Astrocyte of the spinal cord (primary cell): ENCODE measurements around the gene PSMA5.

Experiments
- DNase-seq: peaks from one replicate; pipeline ENCODE4 v3.0.0; 2011; ENCODE audit warnings: low read depth, low spot score
- H3K4me3 ChIP-seq: 2 replicates; pipeline ENCODE4 v1.5.1; 2011; ENCODE audit warnings: low read depth, mild to moderate bottlenecking, low read length, moderate library complexity
- in situ Hi-C: cut with HindIII; loops from 2 replicates; pipeline ENCODE4 v1.10.0; 2017; ENCODE audit warnings: low sequenced_read_pairs
- TF ChIP-seq, protein P1 (sequence below): IDR thresholded peaks from 2 replicates; pipeline ENCODE4 v1.5.1; 2012; ENCODE audit warnings: low read depth, mild to moderate bottlenecking, low read length, inconsistent platforms

The PSMA5 gene

DNA sequence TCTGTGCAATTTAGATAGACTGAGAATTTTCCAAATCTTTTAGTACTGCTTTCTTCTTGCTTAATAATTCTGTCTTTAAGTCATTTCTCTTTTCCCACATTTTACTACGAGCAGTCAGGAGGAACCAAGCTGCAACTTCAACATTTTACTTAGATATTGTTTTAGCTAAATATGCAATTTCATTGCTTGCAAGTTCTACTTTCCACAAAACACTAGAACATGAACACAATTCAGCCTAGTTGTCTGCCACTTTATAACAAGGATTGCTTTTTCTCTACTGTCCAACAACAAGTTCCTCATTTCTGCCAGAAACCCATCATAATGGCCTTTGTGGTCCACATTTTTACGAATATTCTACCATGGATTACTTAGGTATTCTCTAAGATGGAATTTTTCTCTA is 65.2 kb downstream of the PSMA5 start:
- DNase-seq, result no peak
- TF ChIP-seq, protein P1, sequence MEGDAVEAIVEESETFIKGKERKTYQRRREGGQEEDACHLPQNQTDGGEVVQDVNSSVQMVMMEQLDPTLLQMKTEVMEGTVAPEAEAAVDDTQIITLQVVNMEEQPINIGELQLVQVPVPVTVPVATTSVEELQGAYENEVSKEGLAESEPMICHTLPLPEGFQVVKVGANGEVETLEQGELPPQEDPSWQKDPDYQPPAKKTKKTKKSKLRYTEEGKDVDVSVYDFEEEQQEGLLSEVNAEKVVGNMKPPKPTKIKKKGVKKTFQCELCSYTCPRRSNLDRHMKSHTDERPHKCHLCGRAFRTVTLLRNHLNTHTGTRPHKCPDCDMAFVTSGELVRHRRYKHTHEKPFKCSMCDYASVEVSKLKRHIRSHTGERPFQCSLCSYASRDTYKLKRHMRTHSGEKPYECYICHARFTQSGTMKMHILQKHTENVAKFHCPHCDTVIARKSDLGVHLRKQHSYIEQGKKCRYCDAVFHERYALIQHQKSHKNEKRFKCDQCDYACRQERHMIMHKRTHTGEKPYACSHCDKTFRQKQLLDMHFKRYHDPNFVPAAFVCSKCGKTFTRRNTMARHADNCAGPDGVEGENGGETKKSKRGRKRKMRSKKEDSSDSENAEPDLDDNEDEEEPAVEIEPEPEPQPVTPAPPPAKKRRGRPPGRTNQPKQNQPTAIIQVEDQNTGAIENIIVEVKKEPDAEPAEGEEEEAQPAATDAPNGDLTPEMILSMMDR, result no peak
- H3K4me3 ChIP-seq, result no peak overlapping the region
- in situ Hi-C loops, result no loop called here

DNA sequence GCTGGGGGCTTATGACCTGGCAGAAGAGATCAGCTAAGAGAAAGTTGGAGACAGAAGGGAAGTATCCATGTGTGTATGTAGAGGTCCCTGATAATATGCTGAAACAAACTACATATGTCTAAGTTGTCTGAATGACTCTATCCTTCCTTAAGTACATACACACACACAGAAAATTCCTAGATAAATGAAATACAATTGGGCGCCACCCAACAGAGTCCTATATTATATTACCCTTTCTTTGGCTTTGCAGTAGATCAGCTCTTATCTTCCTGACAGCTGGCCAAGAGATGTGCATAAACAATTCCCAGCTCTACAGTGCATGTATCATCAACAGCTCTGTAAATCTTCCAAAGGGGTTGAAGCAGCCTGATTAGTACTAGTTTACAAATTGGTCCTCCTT is 68.6 kb downstream of the PSMA5 start:
- no peak overlapping the region for H3K4me3 ChIP-seq
- in situ Hi-C loops, result no loop called here
- DNase-seq, result no peak
- TF ChIP-seq, protein P1, result no peak

DNA sequence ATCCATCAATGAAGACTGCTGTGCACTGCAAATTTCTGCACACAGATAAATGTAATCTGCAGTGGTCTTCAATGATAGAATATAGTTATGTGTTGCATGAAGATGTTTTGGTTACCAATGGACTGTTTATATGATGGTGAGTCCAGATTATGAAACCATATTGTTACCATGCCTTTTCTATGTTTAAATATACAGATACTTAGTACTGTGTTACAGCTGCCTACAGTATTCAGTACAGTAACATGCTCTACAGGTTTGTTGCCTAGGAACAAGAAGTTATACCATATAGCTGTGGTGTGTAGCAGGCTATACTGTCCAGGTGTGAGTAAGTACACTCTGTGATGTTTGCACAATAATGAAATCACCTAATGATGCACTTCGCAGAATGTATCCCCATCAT is 69.3 kb downstream of the PSMA5 start:
- TF ChIP-seq, protein P1, result no peak
- no peak for DNase-seq
- H3K4me3 ChIP-seq, result no peak overlapping the region
- in situ Hi-C loops, result no loop called here

DNA sequence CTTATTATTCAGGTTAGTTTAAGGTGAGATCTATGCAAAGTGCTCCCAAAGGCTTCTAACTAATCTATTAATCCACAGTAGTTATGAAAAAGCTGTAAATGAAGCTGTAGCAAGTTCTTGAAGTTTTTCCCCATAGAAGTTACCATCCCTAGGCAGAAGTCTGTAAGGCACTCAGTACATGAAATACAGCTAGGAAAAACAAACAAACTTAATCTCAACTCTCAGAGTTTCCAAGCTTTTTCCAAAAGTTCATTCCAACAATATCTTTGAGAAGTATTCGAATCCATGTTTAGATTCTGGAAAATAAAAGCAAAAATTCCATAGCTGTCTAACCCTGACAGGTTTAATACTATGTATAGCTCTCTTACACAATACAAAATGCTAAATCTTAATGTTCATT is 69.7 kb downstream of the PSMA5 start:
- TF ChIP-seq, protein P1, result no peak
- DNase-seq, result no peak
- in situ Hi-C loops, result no loop called here
- H3K4me3 ChIP-seq, result no peak overlapping the region

DNA sequence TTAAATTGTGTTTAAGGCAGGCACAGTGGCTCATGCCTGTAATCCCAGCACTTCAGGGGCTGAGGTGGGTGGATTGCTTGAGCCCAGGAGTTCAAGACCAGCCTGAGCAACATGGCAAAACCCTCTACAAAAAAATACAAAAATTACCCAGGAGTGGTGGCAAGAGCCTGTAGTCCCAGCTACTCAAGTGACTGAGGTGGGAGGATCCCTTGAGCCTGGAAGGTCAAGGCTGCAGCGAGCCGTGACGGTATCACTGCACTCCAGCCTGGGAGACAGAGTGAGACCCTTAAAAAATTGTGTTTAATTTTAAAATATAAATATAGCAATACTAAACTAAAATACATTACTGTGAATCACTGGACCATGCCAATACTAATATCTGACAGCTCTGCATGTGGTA is 71.3 kb downstream of the PSMA5 start:
- H3K4me3 ChIP-seq, result no peak overlapping the region
- DNase-seq, result no peak
- in situ Hi-C loops, result no loop called here
- TF ChIP-seq, protein P1, result no peak

DNA sequence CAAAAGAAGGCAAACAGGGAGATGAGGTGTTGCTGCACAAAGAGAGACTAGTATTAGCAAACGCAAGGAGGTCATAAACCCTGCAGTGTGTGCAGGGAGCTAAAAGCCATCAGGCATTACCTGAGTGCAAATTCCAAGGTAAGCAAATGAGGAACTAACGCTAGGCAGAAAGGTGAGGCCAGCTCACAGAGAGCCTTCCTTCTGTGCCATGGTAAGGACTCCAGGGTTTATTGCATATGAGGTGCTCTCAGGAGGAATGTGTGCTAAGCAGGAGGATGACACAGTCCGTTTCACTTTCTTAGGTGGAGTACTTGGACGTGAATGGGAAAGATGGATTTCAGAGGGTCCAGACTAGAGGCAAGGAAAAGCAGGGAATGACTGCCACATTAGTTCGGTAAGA is 74.8 kb downstream of the PSMA5 start:
- H3K4me3 ChIP-seq, result no peak overlapping the region
- DNase-seq, result no peak
- in situ Hi-C loops, result no loop called here
- TF ChIP-seq, protein P1, result no peak

DNA sequence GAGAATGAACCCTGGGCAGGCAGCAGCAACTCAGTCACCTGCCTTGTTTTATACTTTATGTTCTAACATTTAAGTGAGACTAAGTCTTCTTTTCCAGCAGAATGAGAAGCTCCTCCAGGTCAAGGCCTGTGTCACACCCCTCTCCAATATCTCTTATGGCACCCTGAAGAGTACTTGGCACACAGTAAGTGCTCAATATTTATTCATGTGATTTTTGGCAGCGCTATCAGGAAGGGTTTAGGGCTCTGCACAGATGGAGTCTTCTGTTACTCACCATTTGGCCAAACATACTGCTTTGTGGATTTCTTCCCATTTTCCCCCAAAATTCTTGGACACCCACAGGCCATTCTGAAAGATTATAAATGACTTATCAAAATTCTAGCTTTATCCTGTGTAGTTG is 75.6 kb downstream of the PSMA5 start:
- DNase-seq, result no peak
- TF ChIP-seq, protein P1, result no peak
- H3K4me3 ChIP-seq, result no peak overlapping the region
- in situ Hi-C loops, result no loop called here
